H9 (cell line): ENCODE data around the gene FETUB. TPM values are rescaled to one million over a fixed set of nuclear protein-coding genes. Genes with fewer than 3 reads are reported as not detected.

ENCODE experiments used
- DNase-seq: peaks from one replicate; pipeline ENCODE4 v3.0.0-alpha.2; 2017
- H2AFZ ChIP-seq: one replicate; pipeline ENCODE4 v1.6.1; 2013; ENCODE audit warnings: mild to moderate bottlenecking, low read length, control low read depth, moderate library complexity
- H2AK5ac ChIP-seq: 2 replicates; pipeline ENCODE4 v1.6.1; 2013; ENCODE audit warnings: low read length, control low read depth, mixed read lengths; ENCODE audit not compliant: insufficient read length
- H2BK120ac ChIP-seq: one replicate; pipeline ENCODE4 v1.6.1; 2013; ENCODE audit warnings: low read depth, mild to moderate bottlenecking, low read length, control low read depth, inconsistent platforms; ENCODE audit not compliant: poor library complexity, severe bottlenecking
- H2BK12ac ChIP-seq: 2 replicates; pipeline ENCODE4 v1.6.1; 2013; ENCODE audit warnings: low read length, control low read depth, mixed read lengths, low read depth; ENCODE audit not compliant: insufficient read length
- H2BK15ac ChIP-seq: 2 replicates; pipeline ENCODE4 v1.6.1; 2013; ENCODE audit warnings: low read depth, low read length, control low read depth
- H2BK20ac ChIP-seq: one replicate; pipeline ENCODE4 v1.6.1; 2013; ENCODE audit warnings: low read depth, mild to moderate bottlenecking, low read length, control low read depth, inconsistent platforms; ENCODE audit not compliant: poor library complexity, severe bottlenecking
- H2BK5ac ChIP-seq: 2 replicates; pipeline ENCODE4 v1.6.1; 2013; ENCODE audit warnings: low read length, control low read depth, mixed read lengths; ENCODE audit not compliant: insufficient read length
- H3K14ac ChIP-seq: 2 replicates; pipeline ENCODE4 v1.6.1; 2013; ENCODE audit warnings: low read length, control low read depth; ENCODE audit not compliant: insufficient read depth
- H3K18ac ChIP-seq: 2 replicates; pipeline ENCODE4 v1.6.1; 2013; ENCODE audit warnings: low read depth, mild to moderate bottlenecking, mixed read lengths, low read length, control low read depth; ENCODE audit not compliant: insufficient read length
- H3K23ac ChIP-seq: 2 replicates; pipeline ENCODE4 v1.6.1; 2013; ENCODE audit warnings: low read length, control low read depth, mixed read lengths, low read depth; ENCODE audit not compliant: insufficient read length
- H3K23me2 ChIP-seq: 2 replicates; pipeline ENCODE4 v1.6.1; 2013; ENCODE audit warnings: low read depth, mild to moderate bottlenecking, mixed read lengths, low read length, control low read depth; ENCODE audit not compliant: insufficient read length, poor library complexity, severe bottlenecking
- H3K27ac ChIP-seq: 2 replicates; pipeline ENCODE4 v1.5.1; 2013; ENCODE audit warnings: low read length, control low read depth, mixed read lengths, low read depth; ENCODE audit not compliant: insufficient read length
- H3K27me3 ChIP-seq: 2 replicates; pipeline ENCODE4 v1.6.1; 2013; ENCODE audit warnings: low read length, control low read depth, inconsistent platforms; ENCODE audit not compliant: insufficient read depth
- H3K4ac ChIP-seq: 2 replicates; pipeline ENCODE4 v1.6.1; 2013; ENCODE audit warnings: low read depth, mild to moderate bottlenecking, control low read depth, inconsistent platforms, low read length, moderate library complexity
- H3K4me1 ChIP-seq: 2 replicates; pipeline ENCODE4 v1.6.1; 2013; ENCODE audit warnings: low read length, control low read depth, inconsistent platforms; ENCODE audit not compliant: insufficient read depth
- H3K4me2 ChIP-seq: 2 replicates; pipeline ENCODE4 v1.6.1; 2013; ENCODE audit warnings: low read length, control low read depth, mixed read lengths; ENCODE audit not compliant: insufficient read length, insufficient read depth
- H3K56ac ChIP-seq: 2 replicates; pipeline ENCODE4 v1.6.1; 2013; ENCODE audit warnings: low read depth, mild to moderate bottlenecking, mixed read lengths, low read length, control low read depth; ENCODE audit not compliant: insufficient read length
- H3K79me1 ChIP-seq: 2 replicates; pipeline ENCODE4 v1.6.1; 2013; ENCODE audit warnings: low read depth, mild to moderate bottlenecking, moderate library complexity, low read length, control low read depth, inconsistent platforms; ENCODE audit not compliant: insufficient read depth, poor library complexity, severe bottlenecking
- H3K79me2 ChIP-seq: 2 replicates; pipeline ENCODE4 v1.6.1; 2013; ENCODE audit warnings: low read length, control low read depth, inconsistent platforms; ENCODE audit not compliant: insufficient read depth
- H3K9ac ChIP-seq: 2 replicates; pipeline ENCODE4 v1.6.1; 2013; ENCODE audit warnings: low read length, control low read depth, mixed read lengths; ENCODE audit not compliant: insufficient read length; ENCODE audit errors: extremely low read depth
- H3K9me3 ChIP-seq: one replicate; pipeline ENCODE4 v1.6.1; 2013; ENCODE audit warnings: low read depth, low read length, inconsistent platforms; ENCODE audit not compliant: control insufficient read depth
- H3T11ph ChIP-seq: one replicate; pipeline ENCODE4 v1.6.1; 2013; ENCODE audit warnings: mild to moderate bottlenecking, low read length, control low read depth, inconsistent platforms
- H4K20me1 ChIP-seq: one replicate; pipeline ENCODE4 v1.6.1; 2013; ENCODE audit not compliant: control insufficient read depth, insufficient read length, insufficient read depth
- H4K5ac ChIP-seq: 2 replicates; pipeline ENCODE4 v1.6.1; 2013; ENCODE audit warnings: low read depth, mild to moderate bottlenecking, mixed read lengths, low read length, control low read depth; ENCODE audit not compliant: insufficient read length
- H4K8ac ChIP-seq: replicated peaks from 2 replicates; pipeline ENCODE4 v1.6.1; 2013; ENCODE audit warnings: low read length, control low read depth, mixed read lengths, low read depth; ENCODE audit not compliant: insufficient read length
- H4K91ac ChIP-seq: 2 replicates; pipeline ENCODE4 v1.6.1; 2013; ENCODE audit warnings: low read depth, mild to moderate bottlenecking, moderate library complexity, mixed read lengths, low read length, control low read depth; ENCODE audit not compliant: insufficient read length
- H3K27ac Mint-ChIP-seq, 3 experiments: 2 replicates in 2 of 3; 3 replicates in 1 of 3; pipeline ENCODE4 v1.8.0; 2020 to 2021; ENCODE audit warnings: mixed read lengths in 3 of 3, mild to moderate bottlenecking in 1 of 3, moderate library complexity in 1 of 3
- H3K27me3 Mint-ChIP-seq: 2 replicates; pipeline ENCODE4 v1.8.0; 2021; ENCODE audit warnings: low read depth, mild to moderate bottlenecking, moderate library complexity, mixed read lengths
- H3K36me3 Mint-ChIP-seq, 3 experiments: 2 replicates in 2 of 3; 3 replicates in 1 of 3; pipeline ENCODE4 v1.8.0; 2020 to 2021; ENCODE audit warnings: low read depth in 3 of 3, mixed read lengths in 3 of 3; ENCODE audit not compliant: insufficient read depth in 1 of 3
- H3K4me1 Mint-ChIP-seq, 2 experiments: 2 replicates each; pipeline ENCODE4 v1.8.0; 2020; ENCODE audit warnings: mixed read lengths in 2 of 2
- H3K4me3 Mint-ChIP-seq, 2 experiments: 2 replicates in 1 of 2; 3 replicates in 1 of 2; pipeline ENCODE4 v1.8.0; 2020 to 2021; ENCODE audit warnings: mild to moderate bottlenecking in 2 of 2, mixed read lengths in 2 of 2, moderate library complexity in 1 of 2
- H3K9me3 Mint-ChIP-seq, 2 experiments: 2 replicates in 1 of 2; 3 replicates in 1 of 2; pipeline ENCODE4 v1.8.0; 2020; ENCODE audit warnings: mild to moderate bottlenecking in 2 of 2, mixed read lengths in 2 of 2, moderate library complexity in 1 of 2
- CTCF ChIP-seq: fragments of 200-600 bp; sonication (generic); conservative IDR thresholded peaks from 3 replicates; pipeline ENCODE4 v1.8.0; 2021; ENCODE audit warnings: antibody characterized with exemption, mild to moderate bottlenecking
- WGBS: extraction: QIAGEN DNeasy Blood & Tissue Kit; methylation state at CpG from one replicate; pipeline ENCODE4 v1.1.7; 2013; ENCODE audit warnings: missing lambda C conversion rate, low lambda C conversion rate, mixed read lengths; ENCODE audit not compliant: insufficient read length; ENCODE audit errors: extremely low coverage; 5-methylcytosine and 5-hydroxymethylcytosine counted together
- total RNA-seq: library from RNA; stranded (reverse); gene quantifications from 2 replicates; pipeline ENCODE4 v1.2.1, GENCODE V29; 2021

Gene FETUB
- total RNA-seq, 1 experiment from 2014 or later = not detected

- H3K4me3 Mint-ChIP-seq = no peak overlapping the region
- Histone ChIP-seq H3K4me2 (no peak overlapping the region), H4K20me1 (no peaks in the 10 kb centered on the region), H2BK12ac (no peak overlapping the region), H3T11ph (no peak overlapping the region), H2AK5ac (no peak overlapping the region), H3K27ac (no peak overlapping the region), H3K14ac (no peak overlapping the region), H3K9me3 (no peaks in the 10 kb centered on the region), H2BK20ac (no peak overlapping the region), H2BK120ac (peak overlapping the region; percentile 16), H3K9ac (no peak overlapping the region), H3K79me1 (no peaks in the 10 kb centered on the region), H2BK15ac (no peak overlapping the region), H3K27me3 (no peaks in the 10 kb centered on the region), H3K18ac (no peak overlapping the region), H2AFZ (no peak overlapping the region), H3K23me2 (no peaks in the 10 kb centered on the region), H3K56ac (no peak overlapping the region), H3K4ac (no peak overlapping the region), H4K8ac (no peak overlapping the region), H4K91ac (no peak overlapping the region), H4K5ac (no peak overlapping the region), H2BK5ac (no peak overlapping the region), H3K4me1 (no peaks in the 10 kb centered on the region), H3K23ac (no peak overlapping the region), H3K79me2 (no peaks in the 10 kb centered on the region)
- DNase-seq = no peak
- peaks cover 0 to 3% of the 10 kb centered on the region in 2 experiments; a peak in 1 of 5 replicates for H3K9me3 Mint-ChIP-seq
- H3K27me3 Mint-ChIP-seq = peaks cover 4% of the 10 kb centered on the region; the same call in 1 of the 2 replicates
- no peak overlapping the region for H3K27ac Mint-ChIP-seq
- WGBS = no CpG with 5 or more reads among the region's 2 CpGs
- no peaks in the 10 kb centered on the region for H3K36me3 Mint-ChIP-seq
- peaks cover 6% of the 10 kb centered on the region in 2 experiments for H3K4me1 Mint-ChIP-seq
- TF ChIP-seq CTCF = no peak
These were observed 40.4 kb upstream of the FETUB start for GRCh38 chr3:186599785-186600166.
